K562 (cell line): Measurements from ENCODE around the gene LZTR1. TPM values are rescaled to one million over a fixed set of nuclear protein-coding genes. Genes with fewer than 3 reads are reported as not detected.
A peak's percentile ranks its signal among the peaks of the same experiment; 100 is the strongest.

Source experiments
- CEBPG ChIP-seq, 3 experiments: fragments of 200-800 bp in 1 of 3; sonication (Bioruptor generic) in 1 of 3; sonication (generic) in 1 of 3; formaldehyde crosslinking in 1 of 3; IDR thresholded peaks in 2 of 3; conservative IDR thresholded peaks in 1 of 3; 2 replicates each; pipeline versions ENCODE4 v1.6.1 to v1.8.0; 2016 to 2022; ENCODE audit warnings: missing compliant biosample characterization in 2 of 3, missing genetic modification characterization in 2 of 3, mild to moderate bottlenecking in 1 of 3, missing genetic modification reagents in 1 of 3
- FOXM1 ChIP-seq, 2 experiments: fragments of 450-650 bp in 1 of 2; sonication (generic) in 1 of 2; formaldehyde crosslinking in 1 of 2; IDR thresholded peaks; 2 replicates each; pipeline versions ENCODE4 v1.6.1 to v1.9.0; 2017 to 2022; ENCODE audit warnings: low read depth in 2 of 2, mild to moderate bottlenecking in 2 of 2, missing genetic modification reagents in 1 of 2, moderate library complexity in 1 of 2
- HMGN3 ChIP-seq: IDR thresholded peaks from 2 replicates; pipeline ENCODE4 v1.6.1; 2011; ENCODE audit warnings: borderline replicate concordance, low read depth, mild to moderate bottlenecking, mixed read lengths, low read length; ENCODE audit not compliant: insufficient read length; ENCODE audit errors: extremely low read depth
- MBD1 ChIP-seq: fragments of 250-450 bp; sonication (Bioruptor Pico); IDR thresholded peaks from 2 replicates; pipeline ENCODE4 v1.8.0; 2022; ENCODE audit warnings: inconsistent platforms
- PHB ChIP-seq: fragments of 250-450 bp; sonication (Bioruptor Pico); IDR thresholded peaks from 2 replicates; pipeline ENCODE4 v1.5.0; 2021
- PRMT5 ChIP-seq: sonication (generic); formaldehyde crosslinking; IDR thresholded peaks from 2 replicates; pipeline ENCODE4 v1.5.0; 2020; ENCODE audit warnings: missing genetic modification reagents
- PURB ChIP-seq: sonication (generic); formaldehyde crosslinking; IDR thresholded peaks from 2 replicates; pipeline ENCODE4 v1.9.0; 2021; ENCODE audit warnings: low read depth, mild to moderate bottlenecking, missing genetic modification reagents
- SAP30 ChIP-seq: fragments of 200-600 bp; sonication (generic); IDR thresholded peaks from 2 replicates; pipeline ENCODE4 v1.6.1; 2012; ENCODE audit warnings: borderline replicate concordance, low read depth, mild to moderate bottlenecking, moderate library complexity, low read length, control low read depth, inconsistent platforms; ENCODE audit not compliant: insufficient read depth, poor library complexity, severe bottlenecking
- SRSF3 ChIP-seq: fragments of 200-400 bp; formaldehyde crosslinking; IDR thresholded peaks from 2 replicates; pipeline ENCODE4 v1.6.1; 2016; ENCODE audit warnings: mild to moderate bottlenecking, low read length, moderate library complexity; ENCODE audit not compliant: insufficient read depth
- TOE1 ChIP-seq, 2 experiments: fragments of 450-650 bp in 1 of 2; sonication (generic) in 1 of 2; formaldehyde crosslinking in 1 of 2; IDR thresholded peaks; 2 replicates each; pipeline versions ENCODE4 v1.7.1 to v1.8.0; 2016 to 2022; ENCODE audit warnings: borderline replicate concordance in 2 of 2, mild to moderate bottlenecking in 2 of 2, antibody characterized with exemption in 1 of 2, inconsistent platforms in 1 of 2, low read depth in 1 of 2, missing genetic modification reagents in 1 of 2, moderate library complexity in 1 of 2
- USF2 ChIP-seq: sonication (generic); formaldehyde crosslinking; IDR thresholded peaks from 2 replicates; pipeline ENCODE4 v1.5.0; 2020; ENCODE audit warnings: missing genetic modification reagents
- ZBTB11 ChIP-seq, 3 experiments: fragments of 200-800 bp in 1 of 3; fragments of 250-450 bp in 1 of 3; fragments of 450-650 bp in 1 of 3; sonication (Bioruptor Pico) in 1 of 3; sonication (Bioruptor generic) in 1 of 3; formaldehyde crosslinking in 1 of 3; IDR thresholded peaks; 2 replicates each; pipeline versions ENCODE4 v1.6.1 to v1.8.0; 2016 to 2022; ENCODE audit warnings: mild to moderate bottlenecking in 2 of 3, missing genetic modification characterization in 2 of 3, missing compliant biosample characterization in 1 of 3, moderate library complexity in 1 of 3
- ZNF431 ChIP-seq: sonication (generic); formaldehyde crosslinking; IDR thresholded peaks from 2 replicates; pipeline ENCODE4 v1.8.0; 2022; ENCODE audit warnings: mild to moderate bottlenecking, missing genetic modification reagents
- polyA plus RNA-seq, 8 experiments: library from polyadenylated mRNA; depleted of rRNA in 4 of 8; stranded (reverse) in 5 of 8; unstranded in 3 of 8; fragments of >200 nt; fragmentation: Nextera tagmentation in 2 of 8; fragmentation: Illumina TruSeq in 1 of 8; extraction: Ambion mirVana in 2 of 8; extraction: Trizol in 1 of 8; gene quantifications; 2 replicates each; pipeline versions ENCODE4 v1.2.1 to v1.2.3, GENCODE V29; 2011 to 2014; ENCODE audit warnings: inconsistent platforms in 1 of 8, missing spikeins in 1 of 8
- total RNA-seq, 7 experiments: library from RNA; depleted of rRNA in 6 of 7; stranded (reverse); fragments of >200 nt in 6 of 7; fragmentation: Illumina TruSeq in 2 of 7; extraction: Trizol in 2 of 7; gene quantifications; 2 replicates each; pipeline versions ENCODE4 v1.2.1 to v1.2.3, GENCODE V29; 2011 to 2021; ENCODE audit warnings: low replicate concordance in 1 of 7

Gene LZTR1
- total and polyA plus RNA-seq, 9 of the 15 experiments (the other 6 are each of a cell fraction or from before 2014, with no cell fraction given) = 2.2 to 135 (median 63.0) TPM

GRCh38 chr22:21028277-21029251 lies 46.5 kb downstream of the LZTR1 start (continued):
- TF ChIP-seq TOE1 (IDR thresholded peaks at IDR 0.05; ENCODE audit: borderline replicate concordance) (no peak), TOE1 (CRISPR knock-in tag; IDR thresholded peaks at IDR 0.05; ENCODE audit: borderline replicate concordance, low read depth) (0 out of 2 replicates have a peak, but pooled peaks have one; percentile 13), CEBPG (CRISPR knock-in tag; IDR thresholded peaks at IDR 0.05) (no peak), CEBPG (tag; conservative IDR thresholded peaks at IDR 0.05 in 1 of 2, IDR thresholded peaks at IDR 0.05 in 1 of 2) (no peak), SAP30 (no peak), PHB (CRISPR knock-in tag) (peak; percentile 17; the same call in 1 of the 2 replicates), FOXM1 (IDR thresholded peaks at IDR 0.05; ENCODE audit: low read depth) (no peak), FOXM1 (CRISPR knock-in tag; IDR thresholded peaks at IDR 0.05; ENCODE audit: low read depth) (no peak), HMGN3 (no peak), ZNF431 (CRISPR knock-in tag) (no peak), PURB (CRISPR knock-in tag) (peak; percentile 16; the same call in 1 of the 2 replicates), PRMT5 (CRISPR knock-in tag) (0 out of 2 replicates have a peak, but pooled peaks have one; percentile 22), ZBTB11 (CRISPR knock-in tag; IDR thresholded peaks at IDR 0.05) (no peak), MBD1 (CRISPR knock-in tag) (no peak), SRSF3 (0 out of 2 replicates have a peak, but pooled peaks have one; percentile 20), USF2 (CRISPR knock-in tag) (no peak)
